Measurements from ENCODE around the gene SH2D3A. TPM values are rescaled to one million over a fixed set of nuclear protein-coding genes. Genes with fewer than 3 reads are reported as not detected.
"Not testable (repeated sequence)": the region's sequence is repeated elsewhere in the genome, so short reads cannot be mapped to it uniquely, and the experiment has no call there.

The SH2D3A gene
- polyA plus RNA-seq, 3 donors: 0.11 TPM; not detected in 2

DNA sequence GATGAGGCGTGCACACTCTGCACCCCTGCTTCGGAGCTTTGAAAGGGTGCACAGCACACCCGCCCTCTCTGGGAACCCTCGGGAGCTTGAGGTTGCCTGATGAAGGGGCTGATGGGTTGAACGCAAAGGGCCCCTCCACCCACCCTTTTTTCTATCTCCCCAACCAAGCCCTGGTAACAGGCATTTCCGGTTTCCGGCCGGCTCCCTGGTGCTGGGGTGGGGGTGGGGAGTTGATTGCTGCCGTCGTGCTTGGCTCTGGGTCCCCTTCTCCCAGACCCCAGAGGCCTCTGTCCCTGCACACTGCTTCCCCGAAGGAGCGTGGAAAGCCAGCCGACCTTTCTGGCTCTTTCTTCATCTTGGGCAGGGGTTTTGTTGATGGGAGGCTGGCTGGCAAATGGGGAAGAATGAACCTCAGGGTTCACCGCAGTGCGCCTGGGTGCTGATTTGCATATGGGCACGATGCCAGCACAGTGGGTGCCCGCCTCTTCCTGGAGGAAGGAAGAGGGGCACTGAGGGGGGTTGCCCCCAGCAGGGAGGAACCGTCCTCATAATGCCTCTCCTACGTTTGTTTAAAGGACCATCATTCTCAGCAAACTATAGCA lies 34.4 kb upstream of the SH2D3A start:
- Histone ChIP-seq H2AFZ (ENCODE audit: insufficient read depth, low read depth, low read length, poor library complexity, severe bottlenecking) (peak overlapping the region; percentile 53), H3K9ac (ENCODE audit: insufficient read depth, low read length, poor library complexity, severe bottlenecking) (peak overlapping the region; percentile 48), H3K9me3 (replicated peaks in 1 of 2; ENCODE audit: control insufficient read depth in 1 of 2, insufficient read depth in 1 of 2, low read length in 2 of 2) (no peaks in the 10 kb centered on the region), H4K20me1 (ENCODE audit: insufficient read depth, low read length) (peaks cover 93% of the 10 kb centered on the region), H3K27me3 (ENCODE audit: control insufficient read depth in 2 of 2, insufficient read depth in 2 of 2, low read length in 2 of 2) (no peaks in the 10 kb centered on the region), H3K4me2 (replicated peaks; ENCODE audit: extremely low read depth, low read length, poor library complexity, severe bottlenecking) (peak overlapping the region; percentile 83), H3K36me3 (replicated peaks in 1 of 2; ENCODE audit: control insufficient read depth in 1 of 2, insufficient read depth in 2 of 2, low read length in 2 of 2) (peaks cover 0 to 3% of the 10 kb centered on the region in 2 donors), H3K4me1 (ENCODE audit: control insufficient read depth in 1 of 2, insufficient read depth in 2 of 2, low read length in 2 of 2) (peaks cover 65 to 73% of the 10 kb centered on the region in 2 donors), H3K4me3 (replicated peaks in 1 of 3; ENCODE audit: low read depth in 2 of 3, low read length in 3 of 3) (peak overlapping the region; percentile 26 to 73 (median 36)), H3K27ac (ENCODE audit: low read depth in 1 of 2, low read length in 2 of 2) (peak overlapping the region; percentile 85 to 89), H3K79me2 (ENCODE audit: insufficient read depth, low read length) (peaks cover 90% of the 10 kb centered on the region)
- Mint-ChIP-seq H3K4me3 (peak overlapping the region; percentile 76 to 92), H3K27ac (peak overlapping the region; percentile 98 to 100 (median 99)), H3K4me1 (peaks cover 73% of the 10 kb centered on the region), H3K27me3 (ENCODE audit: low read depth in 3 of 3) (no peaks in the 10 kb centered on the region), H3K36me3 (peaks cover 18 to 29% of the 10 kb centered on the region in 2 donors), H3K9me3 (peaks cover 0 to 2% (median 0%) of the 10 kb centered on the region in 7 donors)
- TF ChIP-seq, protein P1, sequence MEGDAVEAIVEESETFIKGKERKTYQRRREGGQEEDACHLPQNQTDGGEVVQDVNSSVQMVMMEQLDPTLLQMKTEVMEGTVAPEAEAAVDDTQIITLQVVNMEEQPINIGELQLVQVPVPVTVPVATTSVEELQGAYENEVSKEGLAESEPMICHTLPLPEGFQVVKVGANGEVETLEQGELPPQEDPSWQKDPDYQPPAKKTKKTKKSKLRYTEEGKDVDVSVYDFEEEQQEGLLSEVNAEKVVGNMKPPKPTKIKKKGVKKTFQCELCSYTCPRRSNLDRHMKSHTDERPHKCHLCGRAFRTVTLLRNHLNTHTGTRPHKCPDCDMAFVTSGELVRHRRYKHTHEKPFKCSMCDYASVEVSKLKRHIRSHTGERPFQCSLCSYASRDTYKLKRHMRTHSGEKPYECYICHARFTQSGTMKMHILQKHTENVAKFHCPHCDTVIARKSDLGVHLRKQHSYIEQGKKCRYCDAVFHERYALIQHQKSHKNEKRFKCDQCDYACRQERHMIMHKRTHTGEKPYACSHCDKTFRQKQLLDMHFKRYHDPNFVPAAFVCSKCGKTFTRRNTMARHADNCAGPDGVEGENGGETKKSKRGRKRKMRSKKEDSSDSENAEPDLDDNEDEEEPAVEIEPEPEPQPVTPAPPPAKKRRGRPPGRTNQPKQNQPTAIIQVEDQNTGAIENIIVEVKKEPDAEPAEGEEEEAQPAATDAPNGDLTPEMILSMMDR (IDR thresholded peaks at IDR 0.05): no peak
- intact Hi-C loops (cut with micrococcal nuclease): loop anchor here in 1 of 2 donors (2.0 kb wide), 2 partner anchors 29 to 63 kb away; partner anchors contain the start of genes TRIP10 and VAV1
- peak; percentile 90 to 93 (median 91) for DNase-seq
- 0% methylated on average over 6 of the region's 19 CpGs for WGBS (ENCODE audit: insufficient coverage)

DNA sequence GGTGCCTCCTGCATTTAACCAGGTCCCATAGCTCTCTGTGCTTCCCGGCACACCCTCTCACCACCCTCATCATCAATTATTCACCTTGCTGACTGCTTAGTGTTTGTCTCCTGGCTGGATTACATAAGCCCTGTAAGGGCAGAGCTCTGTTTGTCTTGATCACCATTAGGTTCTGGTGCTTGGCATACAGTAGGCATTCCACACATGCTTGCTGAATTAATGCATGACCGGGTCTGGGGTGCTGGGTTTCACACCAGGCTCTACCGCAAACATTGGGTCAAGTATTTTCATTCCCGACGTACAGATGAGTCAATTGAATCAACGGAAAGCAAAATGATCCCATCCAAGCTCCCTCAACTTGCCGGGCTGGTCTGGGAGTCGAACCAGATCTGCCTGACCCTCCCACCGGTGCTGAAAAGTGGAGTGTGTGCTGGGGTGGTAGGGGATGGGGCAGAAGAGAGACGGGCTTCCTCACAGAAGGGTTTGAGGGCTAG lies 33.8 kb upstream of the SH2D3A start:
- Histone ChIP-seq H2AFZ (ENCODE audit: insufficient read depth, low read depth, low read length, poor library complexity, severe bottlenecking) (peak overlapping the region; percentile 53), H3K4me3 (replicated peaks in 1 of 3; ENCODE audit: low read depth in 2 of 3, low read length in 3 of 3) (peak overlapping the region; percentile 26 to 73 (median 36)), H3K4me2 (replicated peaks; ENCODE audit: extremely low read depth, low read length, poor library complexity, severe bottlenecking) (peak overlapping the region; percentile 83), H3K9me3 (replicated peaks in 1 of 2; ENCODE audit: control insufficient read depth in 1 of 2, insufficient read depth in 1 of 2, low read length in 2 of 2) (no peaks in the 10 kb centered on the region), H3K79me2 (ENCODE audit: insufficient read depth, low read length) (peaks cover 90% of the 10 kb centered on the region), H3K9ac (ENCODE audit: insufficient read depth, low read length, poor library complexity, severe bottlenecking) (peak overlapping the region; percentile 48), H3K4me1 (ENCODE audit: control insufficient read depth in 1 of 2, insufficient read depth in 2 of 2, low read length in 2 of 2) (peaks cover 70 to 78% of the 10 kb centered on the region in 2 donors), H3K36me3 (replicated peaks in 1 of 2; ENCODE audit: control insufficient read depth in 1 of 2, insufficient read depth in 2 of 2, low read length in 2 of 2) (no peaks in the 10 kb centered on the region), H4K20me1 (ENCODE audit: insufficient read depth, low read length) (peaks cover 93% of the 10 kb centered on the region), H3K27me3 (ENCODE audit: control insufficient read depth in 2 of 2, insufficient read depth in 2 of 2, low read length in 2 of 2) (no peaks in the 10 kb centered on the region), H3K27ac (ENCODE audit: low read depth in 1 of 2, low read length in 2 of 2) (peak overlapping the region; percentile 85 to 89)
- DNase-seq: peak in 1 of 3 donors; percentile 27
- Mint-ChIP-seq H3K4me3 (peak overlapping the region; percentile 76 to 92), H3K4me1 (peaks cover 76% of the 10 kb centered on the region), H3K27me3 (ENCODE audit: low read depth in 3 of 3) (no peaks in the 10 kb centered on the region), H3K27ac (peak overlapping the region; percentile 98 to 100 (median 99)), H3K9me3 (peaks cover 0 to 2% (median 0%) of the 10 kb centered on the region in 7 donors), H3K36me3 (peaks cover 18 to 29% of the 10 kb centered on the region in 2 donors)
- intact Hi-C loops (cut with micrococcal nuclease): no loop called here
- TF ChIP-seq, protein P1 (IDR thresholded peaks at IDR 0.05): no peak
- WGBS (ENCODE audit: insufficient coverage): 76% methylated on average over 3 of the region's 10 CpGs

DNA sequence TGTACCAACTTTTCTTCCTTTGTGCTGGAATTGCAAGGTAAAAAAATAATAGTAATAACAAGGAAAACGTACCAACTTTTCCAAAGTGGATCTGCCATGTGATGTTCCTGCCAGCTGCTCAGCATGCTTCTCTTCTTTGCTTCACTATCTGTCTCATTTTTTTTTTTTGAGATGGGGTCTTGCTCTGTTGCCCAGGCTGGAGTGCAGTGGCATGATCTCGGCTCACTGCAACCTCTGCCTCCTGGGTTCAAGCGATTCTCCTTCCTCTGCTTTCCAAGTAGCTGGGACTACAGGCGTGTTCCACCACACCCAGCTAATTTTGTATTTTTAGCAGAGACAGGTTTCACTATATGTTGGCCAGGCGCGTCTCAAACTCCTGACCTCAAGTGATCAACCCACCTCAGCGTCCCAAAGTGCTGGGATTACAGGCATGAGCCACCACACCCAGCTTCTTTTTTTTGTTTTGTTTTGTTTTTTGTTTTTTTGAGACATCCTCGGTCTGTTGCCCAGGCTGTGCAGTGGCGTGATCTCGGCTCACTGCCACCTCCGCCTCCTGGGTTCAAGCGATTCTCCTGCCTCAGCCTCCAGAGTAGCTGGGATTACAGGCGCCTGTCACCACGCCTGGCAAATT lies 33.0 kb upstream of the SH2D3A start:
- intact Hi-C loops (cut with micrococcal nuclease): not testable (repeated sequence)
- peak overlapping the region in 1 of 3 experiments; percentile 73 for H3K4me3 ChIP-seq (replicated peaks in 1 of 3; ENCODE audit: low read depth in 2 of 3, low read length in 3 of 3)

More for the DNA sequence above, 33.0 kb upstream of the SH2D3A start:
- Mint-ChIP-seq H3K4me1 (peaks cover 81% of the 10 kb centered on the region), H3K36me3 (peaks cover 19 to 32% of the 10 kb centered on the region in 2 donors), H3K27ac (peak overlapping the region; percentile 98 to 100 (median 99)), H3K4me3 (peak overlapping the region; percentile 76 to 92)
- DNase-seq; H3K9me3 ChIP-seq (replicated peaks in 1 of 2; ENCODE audit: control insufficient read depth in 1 of 2, insufficient read depth in 1 of 2, low read length in 2 of 2); H3K27me3 ChIP-seq (ENCODE audit: control insufficient read depth in 2 of 2, insufficient read depth in 2 of 2, low read length in 2 of 2); H2AFZ ChIP-seq (ENCODE audit: insufficient read depth, low read depth, low read length, poor library complexity, severe bottlenecking); H3K27me3 Mint-ChIP-seq (ENCODE audit: low read depth in 3 of 3); H3K36me3 ChIP-seq (replicated peaks in 1 of 2; ENCODE audit: control insufficient read depth in 1 of 2, insufficient read depth in 2 of 2, low read length in 2 of 2); H3K9me3 Mint-ChIP-seq: not testable (repeated sequence)
- peak overlapping the region; percentile 48 for H3K9ac ChIP-seq (ENCODE audit: insufficient read depth, low read length, poor library complexity, severe bottlenecking)
- WGBS (ENCODE audit: insufficient coverage): 100% methylated on average over 1 of the region's 14 CpGs
- peaks cover 93% of the 10 kb centered on the region for H4K20me1 ChIP-seq (ENCODE audit: insufficient read depth, low read length)
- peak overlapping the region; percentile 83 for H3K4me2 ChIP-seq (replicated peaks; ENCODE audit: extremely low read depth, low read length, poor library complexity, severe bottlenecking)
- H3K27ac ChIP-seq (ENCODE audit: low read depth in 1 of 2, low read length in 2 of 2): peak overlapping the region; percentile 85 to 89
- peaks cover 90% of the 10 kb centered on the region for H3K79me2 ChIP-seq (ENCODE audit: insufficient read depth, low read length)
- H3K4me1 ChIP-seq (ENCODE audit: control insufficient read depth in 1 of 2, insufficient read depth in 2 of 2, low read length in 2 of 2): peaks cover 72 to 85% of the 10 kb centered on the region in 2 donors

Measured in CD14-positive monocyte (primary cell).